IPS DF 4.7 (cell line): ENCODE data around the gene SDK1.

Experiments
- DNase-seq: peaks from one replicate; pipeline ENCODE4 v3.0.0-alpha.2; 2013; ENCODE audit warnings: low spot score; ENCODE audit errors: extremely low read depth

The SDK1 gene

GRCh38 chr7:4010923-4011656 lies 710.0 kb downstream of the SDK1 start:
- no peak for DNase-seq

- no peak for DNase-seq
Observed at GRCh38 chr7:4013793-4014192, 712.7 kb downstream of the SDK1 start.

- DNase-seq: no peak
Observed at GRCh38 chr7:4014346-4015050, 713.4 kb downstream of the SDK1 start.

- no peak for DNase-seq
Observed at GRCh38 chr7:4015371-4015770, 714.3 kb downstream of the SDK1 start.

GRCh38 chr7:4015996-4016395 lies 714.9 kb downstream of the SDK1 start:
- no peak for DNase-seq

- no peak for DNase-seq
Observed at GRCh38 chr7:4017081-4017480, 716.0 kb downstream of the SDK1 start.

- DNase-seq: no peak
Observed at GRCh38 chr7:4017785-4018184, 716.7 kb downstream of the SDK1 start.

- DNase-seq: no peak
Observed at GRCh38 chr7:4018601-4019316, 717.7 kb downstream of the SDK1 start.

GRCh38 chr7:4020086-4020485 lies 719.0 kb downstream of the SDK1 start:
- no peak for DNase-seq

GRCh38 chr7:4021413-4021812 lies 720.4 kb downstream of the SDK1 start:
- DNase-seq: no peak

- no peak for DNase-seq
Observed at GRCh38 chr7:4022265-4022664, 721.2 kb downstream of the SDK1 start.

- DNase-seq: no peak
Observed at GRCh38 chr7:4023502-4023901, 722.5 kb downstream of the SDK1 start.

GRCh38 chr7:4024133-4024532 lies 723.1 kb downstream of the SDK1 start:
- no peak for DNase-seq

- DNase-seq: no peak
Observed at GRCh38 chr7:4024806-4025205, 723.8 kb downstream of the SDK1 start.

GRCh38 chr7:4025210-4025609 lies 724.2 kb downstream of the SDK1 start:
- no peak for DNase-seq

- DNase-seq: no peak
Observed at GRCh38 chr7:4025694-4026615, 724.9 kb downstream of the SDK1 start.

- no peak for DNase-seq
Observed at GRCh38 chr7:4026941-4027486, 726.0 kb downstream of the SDK1 start.

- DNase-seq: no peak
Observed at GRCh38 chr7:4028221-4028620, 727.2 kb downstream of the SDK1 start.

GRCh38 chr7:4029941-4030340 lies 728.9 kb downstream of the SDK1 start:
- no peak for DNase-seq

- DNase-seq: no peak
Observed at GRCh38 chr7:4030346-4030950, 729.4 kb downstream of the SDK1 start.

- no peak for DNase-seq
Observed at GRCh38 chr7:4033996-4034395, 732.9 kb downstream of the SDK1 start.
